HL-60 (cell line): Measurements from ENCODE around the gene KYNU.

Source experiments
- DNase-seq, 2 experiments: peaks; one replicate each; pipeline ENCODE4 v3.0.0-alpha.2; 2010 to 2020; ENCODE audit warnings: low read depth in 1 of 2, low spot score in 1 of 2
- H3K27ac ChIP-seq: fragments of 250-450 bp; sonication (Bioruptor Pico); replicated peaks from 2 replicates; pipeline ENCODE4 v1.5.1; 2020; ENCODE audit warnings: mild to moderate bottlenecking, moderate library complexity
- H3K27me3 ChIP-seq: fragments of 250-450 bp; sonication (Bioruptor Pico); 2 replicates; pipeline ENCODE4 v1.5.1; 2021; ENCODE audit warnings: mild to moderate bottlenecking, moderate library complexity; ENCODE audit not compliant: insufficient read depth, poor library complexity, severe bottlenecking
- H3K4me3 ChIP-seq: replicated peaks from 2 replicates; pipeline ENCODE4 v1.5.1; 2011; ENCODE audit warnings: mild to moderate bottlenecking, control low read depth, low read length; ENCODE audit not compliant: insufficient read depth
- CTCF ChIP-seq: IDR thresholded peaks from one replicate; pipeline ENCODE4 v1.5.1; 2011; ENCODE audit warnings: low read length, control low read depth, inconsistent platforms; ENCODE audit not compliant: insufficient read depth
- GABPA ChIP-seq: IDR thresholded peaks from 2 replicates; pipeline ENCODE4 v1.6.1; 2012; ENCODE audit warnings: low read depth
- POLR2AphosphoS5 ChIP-seq: IDR thresholded peaks from 2 replicates; pipeline ENCODE4 v1.6.1; 2012; ENCODE audit warnings: low read depth
- REST ChIP-seq: IDR thresholded peaks from 2 replicates; pipeline ENCODE4 v1.6.1; 2012; ENCODE audit warnings: low read depth; ENCODE audit not compliant: insufficient replicate concordance
- SPI1 ChIP-seq: IDR thresholded peaks from 2 replicates; pipeline ENCODE4 v1.6.1; 2012; ENCODE audit warnings: low read depth, mild to moderate bottlenecking, borderline replicate concordance

KYNU gene

GRCh38 chr2:142885543-142885942 lies 8.1 kb downstream of the KYNU start:
- Histone ChIP-seq H3K4me3 (no peak overlapping the region), H3K27me3 (no peaks in the 10 kb centered on the region), H3K27ac (no peak overlapping the region)
- TF ChIP-seq REST (no peak), CTCF (no peak), GABPA (no peak), POLR2AphosphoS5 (no peak), SPI1 (no peak)
- no peak for DNase-seq

- TF ChIP-seq REST (no peak), CTCF (no peak), POLR2AphosphoS5 (no peak), SPI1 (no peak), GABPA (no peak)
- no peak overlapping the region for H3K27ac ChIP-seq
- DNase-seq = no peak
- peaks cover 7% of the 10 kb centered on the region for H3K27me3 ChIP-seq
- no peak overlapping the region for H3K4me3 ChIP-seq
Measured at GRCh38 chr2:142892715-142893114, 15.3 kb downstream of the KYNU start.

- Histone ChIP-seq H3K27me3 (peaks cover 7% of the 10 kb centered on the region), H3K27ac (no peak overlapping the region), H3K4me3 (no peak overlapping the region)
- TF ChIP-seq POLR2AphosphoS5 (no peak), REST (no peak), GABPA (no peak), CTCF (no peak), SPI1 (no peak)
- no peak for DNase-seq
Measured at GRCh38 chr2:142893241-142893640, 15.8 kb downstream of the KYNU start.
